GM10248 (cell line): Measurements from ENCODE around the gene GDF10.

Experiments used
- CTCF ChIA-PET: fragments of 300-600 bp; sonication (Branson Sonifier 250); formaldehyde crosslinking; extraction: SDS; loops from one replicate; lab custom pipeline; 2021; ENCODE audit warnings: antibody characterized with exemption; lab: Yijun Ruan, JAX
- POLR2A ChIA-PET: fragments of 350-650 bp; sonication (Branson Sonifier 250); formaldehyde crosslinking; extraction: SDS; loops from one replicate; lab custom pipeline; 2020; ENCODE audit warnings: antibody characterized with exemption; lab: Yijun Ruan, JAX
- DNase-seq: peaks from one replicate; pipeline ENCODE4 v3.0.0; 2012; ENCODE audit errors: extremely low spot score
- TF ChIP-seq, protein P1 (sequence below): IDR thresholded peaks from 2 replicates; pipeline ENCODE4 v1.5.1; 2012; ENCODE audit warnings: mild to moderate bottlenecking, low read depth; ENCODE audit errors: extremely low read depth, missing control alignments, control extremely low read depth

The GDF10 gene

DNA sequence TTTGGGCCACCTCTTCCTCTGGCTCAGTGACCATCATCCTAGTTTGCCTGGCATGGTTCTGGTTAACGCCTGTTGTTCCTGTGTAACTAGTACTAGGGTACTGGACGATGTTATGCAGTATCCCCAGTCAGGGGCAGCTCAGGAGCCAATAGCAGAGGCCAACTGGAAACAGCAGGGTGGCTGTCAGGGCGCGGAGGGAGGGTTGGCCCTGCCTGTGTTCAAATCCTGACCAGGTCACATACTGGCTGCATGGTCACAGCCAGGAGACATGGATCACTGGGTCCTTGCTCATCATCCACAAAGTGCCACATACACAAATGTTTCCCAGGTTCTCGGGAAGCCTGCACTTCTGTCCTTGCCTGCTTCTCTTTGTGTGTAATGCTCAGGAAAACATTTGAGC is 35.9 kb downstream of the GDF10 start:
- no peak for DNase-seq
- TF ChIP-seq, protein P1, sequence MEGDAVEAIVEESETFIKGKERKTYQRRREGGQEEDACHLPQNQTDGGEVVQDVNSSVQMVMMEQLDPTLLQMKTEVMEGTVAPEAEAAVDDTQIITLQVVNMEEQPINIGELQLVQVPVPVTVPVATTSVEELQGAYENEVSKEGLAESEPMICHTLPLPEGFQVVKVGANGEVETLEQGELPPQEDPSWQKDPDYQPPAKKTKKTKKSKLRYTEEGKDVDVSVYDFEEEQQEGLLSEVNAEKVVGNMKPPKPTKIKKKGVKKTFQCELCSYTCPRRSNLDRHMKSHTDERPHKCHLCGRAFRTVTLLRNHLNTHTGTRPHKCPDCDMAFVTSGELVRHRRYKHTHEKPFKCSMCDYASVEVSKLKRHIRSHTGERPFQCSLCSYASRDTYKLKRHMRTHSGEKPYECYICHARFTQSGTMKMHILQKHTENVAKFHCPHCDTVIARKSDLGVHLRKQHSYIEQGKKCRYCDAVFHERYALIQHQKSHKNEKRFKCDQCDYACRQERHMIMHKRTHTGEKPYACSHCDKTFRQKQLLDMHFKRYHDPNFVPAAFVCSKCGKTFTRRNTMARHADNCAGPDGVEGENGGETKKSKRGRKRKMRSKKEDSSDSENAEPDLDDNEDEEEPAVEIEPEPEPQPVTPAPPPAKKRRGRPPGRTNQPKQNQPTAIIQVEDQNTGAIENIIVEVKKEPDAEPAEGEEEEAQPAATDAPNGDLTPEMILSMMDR: no peak
- ChIA-PET POLR2A (no interaction called here), CTCF (no interaction called here)

DNA sequence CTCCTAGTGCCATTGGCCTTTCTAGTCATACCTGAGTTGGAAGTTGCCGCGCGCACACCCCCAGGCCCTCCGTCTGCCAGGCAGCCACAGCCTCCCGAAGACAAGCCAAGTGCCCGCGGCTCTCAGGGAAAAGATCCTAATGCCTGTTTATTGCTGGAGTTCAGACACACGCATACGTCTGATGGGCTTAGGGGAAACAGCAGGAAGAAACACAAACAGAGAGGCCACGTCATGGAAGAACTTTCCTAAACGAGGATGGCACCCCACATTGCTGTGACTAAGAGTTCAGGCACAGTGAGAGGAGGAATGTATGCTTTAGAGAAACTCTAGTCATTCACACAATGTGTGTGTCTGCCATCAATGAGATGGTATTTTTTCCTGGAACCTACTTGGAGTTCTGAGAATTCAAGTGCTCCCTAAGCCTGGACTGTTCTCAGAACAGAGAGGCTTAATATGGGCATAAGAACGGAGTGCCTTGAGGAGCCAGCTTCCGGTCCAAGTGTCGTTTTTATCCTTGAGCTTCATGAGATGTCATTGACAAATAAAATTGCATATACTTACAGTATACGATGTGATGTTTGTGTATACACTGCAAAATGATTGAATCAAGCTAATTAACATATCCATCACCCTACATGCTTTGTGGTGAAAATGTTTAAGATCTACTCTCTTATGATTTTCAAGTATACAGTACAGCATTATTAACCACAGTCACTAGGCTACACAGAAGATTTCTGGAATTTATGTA is 36.6 kb downstream of the GDF10 start:
- ChIA-PET CTCF (no interaction called here), POLR2A (no interaction called here)
- no peak for DNase-seq
- TF ChIP-seq, protein P1: no peak

DNA sequence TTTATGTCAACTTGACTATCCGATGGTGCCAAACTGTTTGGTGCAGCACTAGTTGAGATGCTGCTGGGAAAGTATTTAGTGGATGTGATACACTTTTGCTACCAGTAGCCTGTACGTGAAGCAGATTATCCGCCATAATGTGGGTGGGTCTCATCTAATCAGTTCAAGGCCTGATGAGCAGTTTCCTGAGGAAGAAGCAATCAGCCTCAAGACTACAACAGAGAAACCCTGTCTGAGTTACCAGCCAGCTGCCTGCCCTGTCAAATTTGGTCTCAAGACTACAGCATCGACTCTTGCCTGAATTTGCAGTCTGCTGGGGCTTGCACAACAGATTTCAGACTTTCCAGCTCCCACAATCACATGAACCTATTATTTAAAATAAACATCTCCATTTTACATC is 37.3 kb downstream of the GDF10 start:
- ChIA-PET POLR2A (no interaction called here), CTCF (no interaction called here)
- DNase-seq: no peak
- TF ChIP-seq, protein P1: no peak

DNA sequence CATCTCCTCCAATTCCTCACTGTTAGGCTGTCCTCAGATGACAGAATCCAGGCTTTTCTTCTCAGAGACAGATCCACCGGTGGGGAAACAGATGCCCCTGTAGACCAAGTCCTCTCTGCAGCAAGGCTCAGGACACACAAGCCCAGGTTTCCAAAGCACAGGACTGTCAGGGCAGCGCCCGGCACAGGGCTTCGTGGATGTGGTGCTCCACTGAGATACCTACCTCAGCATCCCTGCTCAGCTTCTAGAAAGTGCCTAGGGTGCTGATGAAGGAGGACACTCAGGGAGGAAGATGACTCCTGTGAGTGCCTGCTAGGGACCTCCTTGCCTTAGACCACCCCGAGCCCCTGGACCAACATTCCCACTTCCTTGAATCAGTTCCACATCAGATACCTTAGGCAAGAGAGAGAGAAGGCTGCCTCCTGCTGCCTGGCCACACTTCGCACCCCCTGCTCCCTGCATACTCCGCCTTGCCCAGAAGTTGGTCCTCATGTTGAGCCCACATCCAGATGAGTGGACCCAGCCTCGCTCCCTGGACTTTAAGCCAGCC is 39.3 kb downstream of the GDF10 start:
- CTCF ChIA-PET: interaction anchor here (0.8 to 3.9 kb wide), 7 partner anchors 8 to 313 kb away, joined by 3 to 18 read pairs (median 8); no protein-coding TSS in a partner anchor
- POLR2A ChIA-PET: no interaction called here
- no peak for DNase-seq
- TF ChIP-seq, protein P1: no peak

DNA sequence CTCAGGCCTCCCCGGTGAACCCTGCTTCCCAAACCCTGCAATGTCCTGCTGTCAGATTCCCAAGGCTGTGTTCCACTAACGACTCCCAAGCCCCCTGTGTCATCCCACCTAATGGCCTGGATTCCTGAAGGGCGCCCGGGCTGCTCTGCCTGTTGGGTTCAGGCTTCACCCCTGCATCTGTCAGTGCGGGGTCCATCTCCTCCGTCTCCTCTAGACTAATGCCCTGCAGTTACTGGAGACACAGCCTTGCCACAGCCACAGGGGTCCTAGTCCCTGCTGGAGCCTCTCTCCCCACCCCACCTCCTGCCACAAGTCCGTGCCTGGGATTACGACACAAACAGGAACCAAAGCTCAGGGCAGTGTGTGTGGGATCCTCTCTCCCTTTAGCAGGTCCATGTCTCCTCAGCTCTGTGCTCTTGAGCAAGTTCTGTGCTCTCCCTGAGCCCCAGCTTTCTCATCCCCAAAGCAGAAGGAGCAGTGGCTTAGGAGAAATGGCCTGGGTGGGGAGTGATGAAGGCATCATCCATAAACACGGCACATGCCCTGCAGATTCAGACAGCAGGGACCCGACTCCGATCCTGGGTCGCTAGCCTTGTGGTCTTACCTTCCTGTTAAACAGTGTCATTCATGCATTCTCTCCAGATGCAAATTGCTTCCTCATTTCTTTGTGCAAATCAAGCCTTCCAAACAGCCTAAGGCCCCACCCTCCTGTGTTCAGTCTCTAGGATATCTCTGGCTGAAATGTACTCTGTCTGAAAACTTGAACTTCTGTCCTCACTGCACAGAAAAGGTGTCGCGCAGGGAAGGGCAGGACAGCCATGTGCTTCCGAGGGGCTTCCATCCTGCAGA is 40.0 kb downstream of the GDF10 start:
- no peak for DNase-seq

DNA sequence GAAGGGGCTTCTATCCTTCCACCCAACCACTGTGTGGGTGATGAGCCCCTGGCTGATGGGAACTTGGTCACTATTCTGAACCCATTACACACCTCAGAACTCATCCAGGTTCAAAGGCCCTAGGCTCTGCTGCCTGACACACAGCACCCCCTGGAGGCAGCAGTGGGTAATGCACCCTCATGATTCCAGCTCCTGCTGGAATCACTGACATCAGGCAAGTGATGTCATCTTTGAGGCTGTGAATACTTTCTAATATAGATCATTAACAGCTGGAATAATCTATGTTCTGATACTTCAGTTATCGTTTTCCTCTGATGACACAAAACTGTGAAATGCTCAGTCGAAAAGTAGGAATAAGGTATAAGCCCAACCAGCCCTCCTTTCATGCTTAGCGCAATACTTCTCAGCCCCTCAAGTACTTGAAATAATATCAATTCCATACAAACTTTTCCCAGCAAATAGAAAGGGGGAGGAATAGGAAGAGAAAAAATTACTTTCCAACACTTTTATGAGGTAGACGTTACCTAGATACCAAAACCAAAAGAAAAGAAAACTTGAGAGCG is 40.7 kb downstream of the GDF10 start:
- POLR2A ChIA-PET: no interaction called here
- DNase-seq: peak; percentile 77
- CTCF ChIA-PET: interaction anchor here (0.6 to 3.9 kb wide), 25 partner anchors 9 to 340 kb away, joined by 3 to 18 read pairs (median 4); partner anchors contain the start of gene GDF2
- TF ChIP-seq, protein P1: peak; percentile 94

More for the DNA sequence above, 40.0 kb downstream of the GDF10 start:
- CTCF ChIA-PET: interaction anchor here (0.9 to 3.9 kb wide), 18 partner anchors 8 to 340 kb away, joined by 3 to 18 read pairs (median 4); no protein-coding TSS in a partner anchor
- TF ChIP-seq, protein P1: no peak
- POLR2A ChIA-PET: no interaction called here
